IPS DF 6.9 (cell line): Measurements from ENCODE around the gene TGFB3.

Experiments
- DNase-seq: peaks from one replicate; pipeline ENCODE4 v3.0.0-alpha.2; 2013; ENCODE audit warnings: low read depth, low spot score
- H3K27ac ChIP-seq: one replicate; pipeline ENCODE4 v1.5.1; 2013; ENCODE audit warnings: low read length, control low read depth
- H3K27me3 ChIP-seq: 2 replicates; pipeline ENCODE4 v1.6.1; 2013; ENCODE audit warnings: mild to moderate bottlenecking, low read length; ENCODE audit not compliant: control insufficient read depth, insufficient read depth
- H3K36me3 ChIP-seq: 2 replicates; pipeline ENCODE4 v1.6.1; 2013; ENCODE audit warnings: low read length; ENCODE audit not compliant: control insufficient read depth, insufficient read depth
- H3K4me1 ChIP-seq: 2 replicates; pipeline ENCODE4 v1.6.1; 2013; ENCODE audit warnings: low read length; ENCODE audit not compliant: control insufficient read depth, insufficient read depth
- H3K4me3 ChIP-seq: 2 replicates; pipeline ENCODE4 v1.5.1; 2013; ENCODE audit warnings: mild to moderate bottlenecking, low read length
- H3K9me3 ChIP-seq: 2 replicates; pipeline ENCODE4 v1.6.1; 2013; ENCODE audit warnings: low read length, inconsistent platforms; ENCODE audit not compliant: control insufficient read depth, insufficient read depth
- WGBS: extraction: QIAGEN DNeasy Blood & Tissue Kit; methylation state at CpG from one replicate; pipeline ENCODE4 v1.1.7; 2013; ENCODE audit warnings: mixed read lengths, missing lambda C conversion rate; ENCODE audit not compliant: insufficient read length, insufficient coverage; 5-methylcytosine and 5-hydroxymethylcytosine counted together

TGFB3 gene

DNA sequence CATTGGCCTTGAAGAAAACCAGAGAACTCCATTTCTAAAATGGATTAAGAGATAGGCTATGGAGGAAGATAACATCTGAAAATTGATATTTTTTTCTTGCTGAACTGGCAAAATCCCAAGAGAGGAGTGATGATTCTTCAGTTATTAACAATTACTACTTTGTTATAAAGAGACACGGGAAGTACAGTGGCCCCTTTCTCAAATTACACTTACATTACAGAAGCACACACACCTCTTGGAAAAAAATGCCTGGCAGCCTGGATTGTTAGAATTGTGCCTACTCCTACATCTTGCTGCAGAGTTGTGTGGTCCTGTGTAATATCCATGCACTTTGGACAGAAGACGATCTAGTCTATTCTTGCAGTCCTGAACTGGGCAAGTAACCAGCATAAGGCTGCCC lies 71.7 kb downstream of the TGFB3 start:
- Histone ChIP-seq H3K4me1 (no peaks in the 10 kb centered on the region), H3K27me3 (no peaks in the 10 kb centered on the region), H3K4me3 (no peak overlapping the region), H3K27ac (no peak overlapping the region), H3K9me3 (no peaks in the 10 kb centered on the region), H3K36me3 (no peaks in the 10 kb centered on the region)
- DNase-seq, result no peak
- WGBS, result no CpG with 5 or more reads among the region's 2 CpGs

DNA sequence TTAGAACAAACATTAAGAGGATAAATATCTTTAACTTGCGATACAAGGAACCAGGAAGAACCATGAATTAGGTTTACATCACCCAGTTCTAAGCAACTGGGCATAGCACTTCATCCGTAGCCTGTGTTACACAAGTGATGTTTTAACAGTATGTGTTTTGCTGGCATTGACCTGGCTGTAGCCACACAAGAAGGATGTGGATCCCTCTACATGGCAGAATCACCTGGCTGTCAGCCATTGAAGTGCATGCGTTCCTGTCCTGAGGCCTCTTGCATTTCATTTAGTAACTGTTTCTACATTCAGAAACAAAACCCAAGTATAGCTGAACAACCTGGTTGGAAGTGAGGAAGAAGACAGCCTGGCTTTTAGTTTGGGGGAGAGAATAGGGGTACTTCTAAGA lies 72.2 kb downstream of the TGFB3 start:
- DNase-seq, result no peak
- Histone ChIP-seq H3K36me3 (no peaks in the 10 kb centered on the region), H3K4me1 (no peaks in the 10 kb centered on the region), H3K9me3 (no peaks in the 10 kb centered on the region), H3K27me3 (no peaks in the 10 kb centered on the region), H3K4me3 (no peak overlapping the region), H3K27ac (no peak overlapping the region)
- no CpG with 5 or more reads among the region's 3 CpGs for WGBS
